GM18951 (cell line): Measurements from ENCODE around the gene ABLIM1.

Source experiments
- POLR2A ChIP-seq: IDR thresholded peaks from 4 replicates; pipeline ENCODE4 v1.6.1; 2011; ENCODE audit warnings: mild to moderate bottlenecking; ENCODE audit not compliant: insufficient read length, insufficient read depth; ENCODE audit errors: extremely low read depth
- in situ Hi-C: fragments of 300-500 bp; cut with MboI; formaldehyde crosslinking; loops from one replicate; pipeline ENCODE4 v1.12.0; 2022; ENCODE audit warnings: low sequenced_read_pairs, mixed read lengths, inconsistent platforms; ENCODE audit not compliant: unreplicated experiment

The ABLIM1 gene

GRCh38 chr10:114650266-114650665, 7.8 kb downstream of the ABLIM1 start:
- in situ Hi-C loops = no loop called here
- no peak for TF ChIP-seq POLR2A

DNA sequence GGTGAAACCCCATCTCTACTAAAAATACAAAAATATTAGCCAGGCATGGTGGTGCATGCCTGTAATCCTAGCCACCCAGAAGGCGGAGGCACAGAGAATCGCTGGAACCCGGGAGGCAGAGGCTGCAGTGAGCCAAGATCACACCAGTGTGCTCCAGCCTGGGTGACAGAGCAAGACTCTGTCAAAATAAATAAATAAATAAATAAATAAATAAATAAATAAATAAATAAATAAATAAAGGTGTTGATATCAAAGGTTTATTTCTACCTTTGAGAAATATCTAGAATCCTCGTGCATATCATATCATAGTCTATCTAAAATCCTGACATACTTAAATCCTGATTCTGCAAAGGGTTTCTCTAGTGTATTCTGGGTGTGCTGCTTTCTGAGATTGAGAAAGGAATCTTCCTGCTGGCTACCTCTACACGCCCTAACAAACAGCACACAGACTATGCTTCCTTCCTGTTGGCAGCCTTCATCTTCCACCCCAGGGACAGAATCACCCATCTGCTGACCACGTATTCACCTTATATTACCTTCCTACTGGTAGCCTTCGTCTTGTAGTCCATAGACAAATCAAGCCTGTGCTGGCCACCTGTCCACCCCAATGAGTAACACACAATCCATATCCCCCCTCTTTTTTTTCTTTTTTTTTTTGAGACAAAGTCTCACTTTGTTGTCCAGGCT, 8.7 kb downstream of the ABLIM1 start:
- in situ Hi-C loops = no loop called here
- no peak for TF ChIP-seq POLR2A

GRCh38 chr10:114648368-114648767, 9.7 kb downstream of the ABLIM1 start:
- TF ChIP-seq POLR2A = no peak
- in situ Hi-C loops = no loop called here

- in situ Hi-C loops = no loop called here
Measured at GRCh38 chr10:114647545-114648138, 10.4 kb downstream of the ABLIM1 start.

DNA sequence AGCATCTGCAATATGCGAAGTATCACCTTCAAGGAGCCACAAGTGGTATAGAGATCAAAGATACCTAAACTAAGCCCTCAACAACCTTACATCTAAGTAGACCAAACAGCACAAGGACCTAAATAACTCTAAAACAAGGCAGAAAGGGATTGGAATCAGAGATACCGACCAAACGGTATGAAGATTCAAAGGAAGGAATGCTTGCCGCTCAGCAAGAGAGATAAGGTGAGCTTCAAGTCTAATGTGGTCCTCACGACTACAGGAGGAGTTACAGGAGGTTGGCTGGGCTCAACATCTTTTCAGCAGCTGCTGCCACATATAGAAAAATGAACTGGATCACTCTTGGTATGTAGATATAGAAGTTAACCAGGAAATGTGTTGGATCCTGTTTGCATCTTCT, 11.6 kb downstream of the ABLIM1 start:
- no peak for TF ChIP-seq POLR2A
- in situ Hi-C loops = no loop called here

More at GRCh38 chr10:114647545-114648138, 10.4 kb downstream of the ABLIM1 start:
- no peak for TF ChIP-seq POLR2A

DNA sequence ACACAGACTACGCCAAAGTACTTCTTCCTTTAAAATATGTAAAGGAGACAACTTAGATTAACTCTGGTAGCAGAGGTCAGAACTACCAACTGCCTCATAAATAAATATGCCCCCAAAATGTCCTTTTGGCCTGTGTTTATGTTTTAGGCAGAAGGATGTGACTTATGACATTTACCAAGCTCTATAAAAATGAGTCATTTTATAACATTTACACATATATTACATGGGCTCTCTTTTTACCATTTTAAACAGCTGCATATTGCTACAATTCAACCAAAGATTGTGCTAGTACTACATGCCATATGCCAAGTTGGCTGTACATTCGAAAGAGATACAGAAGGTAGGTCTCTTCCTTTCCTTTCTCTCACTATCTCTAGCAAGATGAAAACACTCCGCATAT, 12.4 kb downstream of the ABLIM1 start:
- no peak for TF ChIP-seq POLR2A
- in situ Hi-C loops = no loop called here

- TF ChIP-seq POLR2A = no peak
- in situ Hi-C loops = no loop called here
Measured at GRCh38 chr10:114643158-114643557, 14.9 kb downstream of the ABLIM1 start.

DNA sequence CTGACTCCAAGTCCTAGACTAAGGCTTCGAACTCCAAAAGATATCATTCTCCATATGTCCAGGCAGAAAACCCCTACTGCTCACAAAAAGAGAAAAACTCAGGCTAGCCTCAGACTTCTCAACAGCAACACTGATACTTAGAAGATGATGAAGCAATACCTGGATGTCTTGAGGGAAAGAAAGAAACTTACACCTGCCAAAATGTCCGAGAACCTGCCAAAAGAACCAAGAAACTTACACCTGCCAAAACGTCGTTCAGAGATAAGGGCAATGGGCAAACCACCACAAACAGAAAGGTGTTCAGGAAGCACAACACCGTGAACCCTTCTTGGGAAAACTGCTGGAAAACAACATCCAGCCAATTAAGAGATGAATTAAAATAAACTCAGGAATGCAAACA, 15.3 kb downstream of the ABLIM1 start:
- in situ Hi-C loops = no loop called here

DNA sequence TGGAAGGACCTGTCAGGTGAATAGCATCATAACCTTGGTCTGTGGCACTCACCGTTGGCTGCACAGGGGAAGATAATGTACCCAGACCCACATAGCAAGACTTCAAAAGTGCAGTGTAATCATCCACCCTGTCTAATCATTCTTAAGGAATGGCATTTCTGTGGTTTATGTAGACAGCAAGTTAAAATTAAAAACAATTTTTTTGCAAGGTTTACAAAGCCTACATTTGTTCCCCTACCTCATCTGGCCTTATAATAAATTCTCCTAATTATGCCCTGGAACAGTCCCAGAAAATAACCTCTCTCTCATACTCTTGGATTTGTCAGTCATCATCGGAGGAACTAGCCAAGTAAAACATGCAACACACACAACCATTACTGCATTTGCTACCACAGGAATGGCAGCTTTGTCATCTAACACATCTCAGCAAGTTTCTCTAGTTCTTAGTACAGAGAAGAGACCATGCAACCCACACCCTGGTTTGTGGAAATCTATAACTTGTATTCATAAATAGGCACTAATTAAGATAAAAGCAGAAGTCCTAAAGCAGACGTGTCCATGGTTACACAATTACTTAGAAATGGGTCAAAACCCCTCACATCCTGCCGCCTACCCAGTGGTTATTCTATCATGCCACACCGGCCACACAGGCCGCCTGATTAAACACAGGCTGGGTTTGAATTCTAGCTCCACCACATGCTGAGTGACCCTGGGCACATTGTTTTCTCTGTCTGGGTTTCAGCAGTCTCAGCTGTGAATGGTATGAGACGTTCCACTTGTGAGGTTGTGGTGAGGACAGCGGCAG, 19.1 kb downstream of the ABLIM1 start:
- no peak for TF ChIP-seq POLR2A
- in situ Hi-C loops = no loop called here

More for the DNA sequence above, 15.3 kb downstream of the ABLIM1 start:
- no peak for TF ChIP-seq POLR2A

- no peak for TF ChIP-seq POLR2A
- in situ Hi-C loops = no loop called here
Measured at GRCh38 chr10:114635797-114636550, 22.1 kb downstream of the ABLIM1 start.

DNA sequence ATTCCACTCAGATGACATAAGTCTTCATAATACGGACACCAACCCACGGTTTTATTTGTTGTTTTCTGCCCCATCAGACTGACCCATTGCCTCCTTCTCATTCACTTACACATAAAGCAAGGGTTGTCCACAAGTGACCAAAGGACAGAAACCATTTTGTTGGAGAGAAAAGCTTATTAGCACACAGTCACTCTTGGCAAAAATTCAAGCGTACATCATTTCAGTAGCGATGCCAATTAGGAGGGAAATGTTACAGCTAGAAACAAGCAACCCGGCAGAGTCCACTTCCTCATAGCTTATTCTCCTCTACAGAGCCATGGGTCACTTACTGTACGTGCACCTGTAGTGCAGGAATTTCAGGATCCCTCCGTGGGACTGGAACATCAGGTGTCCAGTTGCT, 23.0 kb downstream of the ABLIM1 start:
- in situ Hi-C loops = no loop called here
- no peak for TF ChIP-seq POLR2A

DNA sequence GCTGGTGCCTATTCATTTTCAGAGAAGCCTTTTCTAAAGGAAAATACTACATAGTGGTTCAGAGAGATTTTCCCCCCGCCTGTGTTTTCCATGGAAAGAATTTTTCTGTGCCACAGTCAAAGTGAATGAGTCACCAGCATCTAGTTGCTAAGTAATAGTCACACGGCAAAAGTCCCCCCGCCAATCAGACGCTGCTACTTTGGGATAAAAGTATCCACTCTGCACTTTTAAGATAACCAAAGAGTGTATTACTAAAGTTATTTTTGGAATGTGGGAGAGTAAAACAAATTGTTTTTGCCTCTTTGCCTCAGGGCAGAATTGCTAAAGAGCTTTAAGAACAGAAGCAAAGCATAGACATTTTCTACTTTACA, 23.5 kb downstream of the ABLIM1 start:
- in situ Hi-C loops = no loop called here
- no peak for TF ChIP-seq POLR2A
